ENCODE data around the gene COL27A1.
A peak's percentile ranks its signal among the peaks of the same experiment; 100 is the strongest.

The COL27A1 gene

GRCh38 chr9:114274217-114274616 lies 118.9 kb downstream of the COL27A1 start:
- no peak overlapping the region for H3K4me2 ChIP-seq (ENCODE audit: low read length)
- no peak overlapping the region for H2BK12ac ChIP-seq (ENCODE audit: low read length)
- no peak overlapping the region for H2BK120ac ChIP-seq (ENCODE audit: insufficient read depth, low read length, poor library complexity)
- H3K4me3 ChIP-seq (ENCODE audit: low read depth, low read length), result no peak overlapping the region
- no peaks in the 10 kb centered on the region for H3K27me3 ChIP-seq (ENCODE audit: insufficient read depth, low read length)
- no peaks in the 10 kb centered on the region for H3K79me2 ChIP-seq (ENCODE audit: control insufficient read depth, insufficient read depth, low read length, poor library complexity)
- peaks cover 21 to 30% of the 10 kb centered on the region in 2 experiments for H3K4me1 ChIP-seq (ENCODE audit: control insufficient read depth in 1 of 2, insufficient read depth in 2 of 2, low read length in 2 of 2)
- H3K36me3 ChIP-seq (ENCODE audit: control insufficient read depth in 1 of 2, insufficient read depth in 2 of 2, low read length in 2 of 2), result peaks cover 21 to 37% of the 10 kb centered on the region in 2 experiments
- H2AFZ ChIP-seq (ENCODE audit: insufficient read depth, low read length, poor library complexity), result no peak overlapping the region
- no peak for DNase-seq
- H4K12ac ChIP-seq (ENCODE audit: low read depth, low read length), result no peak overlapping the region
- H3K4ac ChIP-seq (ENCODE audit: low read depth, low read length), result no peak overlapping the region
- peaks cover 3% of the 10 kb centered on the region for H3K9me3 ChIP-seq (ENCODE audit: insufficient read depth, low read depth, low read length)
- WGBS (ENCODE audit: extremely low coverage, insufficient coverage, insufficient read length), result no CpG with 5 or more reads among the region's 5 CpGs
- no peak overlapping the region for H2AK5ac ChIP-seq (ENCODE audit: low read length)
- peaks cover 14% of the 10 kb centered on the region for H3K79me1 ChIP-seq (ENCODE audit: low read length)
- no peak overlapping the region for H2BK5ac ChIP-seq (ENCODE audit: low read depth, low read length, poor library complexity)
- H3K18ac ChIP-seq (ENCODE audit: low read length), result no peak overlapping the region
- no peak overlapping the region for H3K23ac ChIP-seq (ENCODE audit: low read length)
- no peak overlapping the region for H4K91ac ChIP-seq (ENCODE audit: low read depth, low read length)
- H3K9ac ChIP-seq (ENCODE audit: low read length), result no peak overlapping the region
- H3K14ac ChIP-seq (ENCODE audit: low read length), result no peak overlapping the region
- H4K8ac ChIP-seq (ENCODE audit: low read depth, low read length), result no peak overlapping the region
- H3K27ac ChIP-seq (ENCODE audit: low read depth, low read length), result no peak overlapping the region

DNA sequence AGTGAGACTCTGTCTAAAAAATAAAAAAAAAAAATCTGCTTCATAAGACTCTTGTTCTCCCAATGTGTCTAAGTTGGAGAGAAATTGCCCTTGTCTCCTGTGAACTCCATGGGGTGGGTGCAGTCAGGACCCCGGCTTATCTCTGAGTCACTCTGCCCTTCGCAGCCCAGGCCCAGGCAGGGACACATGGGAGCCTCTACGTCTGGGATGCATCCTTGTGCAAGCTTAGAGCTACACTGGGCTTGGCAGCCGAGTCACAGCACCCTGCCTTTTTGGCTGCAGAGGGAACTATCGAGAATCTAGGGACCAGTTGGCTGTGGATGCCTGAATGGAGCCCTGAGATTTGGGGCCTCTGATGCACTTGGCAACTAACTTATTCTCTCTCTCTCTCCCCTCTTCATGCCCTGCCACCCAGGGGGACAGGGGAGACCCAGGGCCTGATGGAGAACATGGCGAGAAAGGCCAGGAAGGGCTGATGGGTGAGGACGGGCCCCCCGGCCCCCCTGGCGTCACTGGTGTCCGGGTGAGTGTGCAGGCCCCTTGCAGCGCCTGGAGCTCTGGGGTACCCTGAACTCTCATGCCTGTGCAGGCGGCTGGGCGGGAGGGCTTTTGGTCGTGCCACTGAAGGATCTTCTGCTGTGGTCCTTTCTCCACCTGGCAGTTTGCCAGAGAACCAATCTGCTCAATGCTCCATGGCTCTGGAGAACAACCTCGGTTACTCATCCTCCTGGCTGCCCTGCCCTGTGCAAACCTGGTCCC lies 120.1 kb downstream of the COL27A1 start:
- peaks cover 13 to 27% of the 10 kb centered on the region in 2 experiments for H3K36me3 ChIP-seq (ENCODE audit: control insufficient read depth in 1 of 2, insufficient read depth in 2 of 2, low read length in 2 of 2)
- H3K9me3 ChIP-seq (ENCODE audit: insufficient read depth, low read depth, low read length), result peaks cover 3% of the 10 kb centered on the region
- peaks cover 14% of the 10 kb centered on the region for H3K79me1 ChIP-seq (ENCODE audit: low read length)
- peak overlapping the region; percentile 34 for H2BK120ac ChIP-seq (ENCODE audit: insufficient read depth, low read length, poor library complexity)
- H3K9ac ChIP-seq (ENCODE audit: low read length), result no peak overlapping the region
- H4K12ac ChIP-seq (ENCODE audit: low read depth, low read length), result no peak overlapping the region
- H3K27me3 ChIP-seq (ENCODE audit: insufficient read depth, low read length), result no peaks in the 10 kb centered on the region
- H3K4me3 ChIP-seq (ENCODE audit: low read depth, low read length), result no peak overlapping the region
- H3K14ac ChIP-seq (ENCODE audit: low read length), result peak overlapping the region; percentile 10
- H2AFZ ChIP-seq (ENCODE audit: insufficient read depth, low read length, poor library complexity), result no peak overlapping the region
- peak overlapping the region; percentile 91 for H4K91ac ChIP-seq (ENCODE audit: low read depth, low read length)
- H3K23ac ChIP-seq (ENCODE audit: low read length), result no peak overlapping the region
- no peaks in the 10 kb centered on the region for H3K79me2 ChIP-seq (ENCODE audit: control insufficient read depth, insufficient read depth, low read length, poor library complexity)
- no peak overlapping the region for H2AK5ac ChIP-seq (ENCODE audit: low read length)
- peak overlapping the region; percentile 12 for H4K8ac ChIP-seq (ENCODE audit: low read depth, low read length)
- H3K27ac ChIP-seq (ENCODE audit: low read depth, low read length), result no peak overlapping the region
- H2BK12ac ChIP-seq (ENCODE audit: low read length), result peak overlapping the region; percentile 15
- H3K4me2 ChIP-seq (ENCODE audit: low read length), result no peak overlapping the region
- no CpG with 5 or more reads among the region's 15 CpGs for WGBS (ENCODE audit: extremely low coverage, insufficient coverage, insufficient read length)
- H3K18ac ChIP-seq (ENCODE audit: low read length), result no peak overlapping the region
- peaks cover 21 to 30% of the 10 kb centered on the region in 2 experiments for H3K4me1 ChIP-seq (ENCODE audit: control insufficient read depth in 1 of 2, insufficient read depth in 2 of 2, low read length in 2 of 2)
- H3K4ac ChIP-seq (ENCODE audit: low read depth, low read length), result no peak overlapping the region
- DNase-seq, result no peak
- H2BK5ac ChIP-seq (ENCODE audit: low read depth, low read length, poor library complexity), result no peak overlapping the region

DNA sequence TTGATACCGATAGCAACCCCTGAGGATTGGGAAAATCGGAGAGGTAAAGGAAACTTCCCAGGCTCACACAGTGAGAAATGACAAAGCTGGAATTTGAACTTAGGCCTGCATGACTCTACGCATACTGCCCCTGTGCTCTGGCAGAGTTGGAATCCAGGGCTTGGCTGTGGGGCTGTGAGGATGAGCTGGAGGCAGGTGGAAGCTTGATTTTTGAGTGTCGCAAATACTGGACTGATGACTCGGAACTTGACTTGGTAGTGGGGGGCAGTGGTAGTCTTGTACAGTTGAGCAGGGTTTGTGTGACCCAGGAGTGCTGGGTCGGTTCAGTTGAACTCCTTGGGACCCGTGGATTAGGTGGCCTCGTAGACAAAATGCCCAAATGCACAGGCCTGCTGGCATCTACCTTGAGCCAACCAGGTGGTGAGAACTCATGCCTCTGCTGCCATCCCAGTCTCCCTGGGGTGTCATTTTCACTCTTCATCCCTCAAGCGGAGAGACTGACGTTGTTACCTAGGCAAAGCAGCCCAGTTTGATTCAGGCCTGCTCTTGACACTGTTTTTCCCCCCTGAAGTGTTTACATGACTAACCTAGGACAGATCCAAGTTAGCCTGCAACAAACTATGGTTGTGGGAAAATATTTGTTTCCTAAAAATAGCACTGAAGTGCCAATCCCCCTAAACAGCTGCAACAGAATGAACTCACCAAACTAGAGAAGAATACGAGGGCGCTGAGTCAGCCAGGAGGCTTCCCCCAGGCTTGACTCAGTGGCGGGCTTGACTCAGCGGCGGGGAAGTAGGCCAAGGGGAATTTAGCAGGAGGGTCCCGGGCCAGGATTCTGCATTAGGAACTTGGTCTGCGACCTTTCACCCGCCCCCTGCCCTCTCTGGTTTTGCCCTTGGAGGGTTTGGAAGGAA lies 121.8 kb downstream of the COL27A1 start:
- Histone ChIP-seq H3K4ac (ENCODE audit: low read depth, low read length) (peak overlapping the region; percentile 21), H3K4me3 (ENCODE audit: low read depth, low read length) (no peak overlapping the region), H3K27me3 (ENCODE audit: insufficient read depth, low read length) (no peaks in the 10 kb centered on the region), H2AFZ (ENCODE audit: insufficient read depth, low read length, poor library complexity) (peak overlapping the region; percentile 23), H3K79me2 (ENCODE audit: control insufficient read depth, insufficient read depth, low read length, poor library complexity) (no peaks in the 10 kb centered on the region), H3K79me1 (ENCODE audit: low read length) (peaks cover 14% of the 10 kb centered on the region), H3K18ac (ENCODE audit: low read length) (peak overlapping the region; percentile 79), H3K36me3 (ENCODE audit: control insufficient read depth in 1 of 2, insufficient read depth in 2 of 2, low read length in 2 of 2) (peaks cover 13 to 25% of the 10 kb centered on the region in 2 experiments), H4K12ac (ENCODE audit: low read depth, low read length) (no peak overlapping the region), H3K27ac (ENCODE audit: low read depth, low read length) (peak overlapping the region; percentile 67), H4K8ac (ENCODE audit: low read depth, low read length) (peak overlapping the region; percentile 54), H3K23ac (ENCODE audit: low read length) (no peak overlapping the region), H2BK120ac (ENCODE audit: insufficient read depth, low read length, poor library complexity) (peak overlapping the region; percentile 77), H3K14ac (ENCODE audit: low read length) (peak overlapping the region; percentile 36), H3K4me1 (ENCODE audit: control insufficient read depth in 1 of 2, insufficient read depth in 2 of 2, low read length in 2 of 2) (peaks cover 21 to 31% of the 10 kb centered on the region in 2 experiments), H4K91ac (ENCODE audit: low read depth, low read length) (peak overlapping the region; percentile 91), H2BK12ac (ENCODE audit: low read length) (peak overlapping the region; percentile 51), H3K9ac (ENCODE audit: low read length) (no peak overlapping the region), H2AK5ac (ENCODE audit: low read length) (peak overlapping the region; percentile 84), H3K4me2 (ENCODE audit: low read length) (peak overlapping the region; percentile 22), H2BK5ac (ENCODE audit: low read depth, low read length, poor library complexity) (peak overlapping the region; percentile 77), H3K9me3 (ENCODE audit: insufficient read depth, low read depth, low read length) (peaks cover 3% of the 10 kb centered on the region)
- DNase-seq, result peak; percentile 93 to 97
- WGBS (ENCODE audit: extremely low coverage, insufficient coverage, insufficient read length), result no CpG with 5 or more reads among the region's 18 CpGs

DNA sequence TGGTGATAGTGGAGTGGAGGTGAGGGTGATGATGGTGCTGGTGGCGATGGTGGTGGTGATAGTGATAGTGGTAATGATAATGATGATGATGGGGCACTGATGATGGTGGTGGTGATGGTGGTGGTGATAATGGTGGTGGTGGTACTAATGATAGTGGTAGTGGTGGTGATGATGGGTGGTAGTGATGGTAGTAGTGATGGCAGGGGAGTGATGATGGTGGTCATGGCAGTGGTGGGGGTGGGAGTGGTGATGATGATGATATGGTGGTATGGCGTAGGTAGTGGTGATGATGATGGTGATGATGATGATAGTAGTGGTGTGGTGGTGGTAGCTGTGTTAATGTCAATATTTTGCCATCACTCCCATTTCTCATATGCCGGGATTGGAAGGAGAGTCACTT lies 123.0 kb downstream of the COL27A1 start:
- peaks cover 25 to 37% of the 10 kb centered on the region in 2 experiments for H3K4me1 ChIP-seq (ENCODE audit: control insufficient read depth in 1 of 2, insufficient read depth in 2 of 2, low read length in 2 of 2)
- no peak overlapping the region for H4K8ac ChIP-seq (ENCODE audit: low read depth, low read length)
- H3K4ac ChIP-seq (ENCODE audit: low read depth, low read length), result no peak overlapping the region
- H3K79me2 ChIP-seq (ENCODE audit: control insufficient read depth, insufficient read depth, low read length, poor library complexity), result no peaks in the 10 kb centered on the region
- no peak for DNase-seq
- no peak overlapping the region for H3K27ac ChIP-seq (ENCODE audit: low read depth, low read length)
- H4K12ac ChIP-seq (ENCODE audit: low read depth, low read length), result no peak overlapping the region
- H3K9me3 ChIP-seq (ENCODE audit: insufficient read depth, low read depth, low read length), result peaks cover 3% of the 10 kb centered on the region
- H3K27me3 ChIP-seq (ENCODE audit: insufficient read depth, low read length), result no peaks in the 10 kb centered on the region
- no peak overlapping the region for H2BK5ac ChIP-seq (ENCODE audit: low read depth, low read length, poor library complexity)
- H4K91ac ChIP-seq (ENCODE audit: low read depth, low read length), result peak overlapping the region; percentile 9
- no CpG with 5 or more reads among the region's 3 CpGs for WGBS (ENCODE audit: extremely low coverage, insufficient coverage, insufficient read length)
- H3K36me3 ChIP-seq (ENCODE audit: control insufficient read depth in 1 of 2, insufficient read depth in 2 of 2, low read length in 2 of 2), result peaks cover 19 to 30% of the 10 kb centered on the region in 2 experiments
- H2BK120ac ChIP-seq (ENCODE audit: insufficient read depth, low read length, poor library complexity), result no peak overlapping the region
- H3K9ac ChIP-seq (ENCODE audit: low read length), result no peak overlapping the region
- H3K4me2 ChIP-seq (ENCODE audit: low read length), result no peak overlapping the region
- no peak overlapping the region for H3K18ac ChIP-seq (ENCODE audit: low read length)
- H2AK5ac ChIP-seq (ENCODE audit: low read length), result no peak overlapping the region
- H2AFZ ChIP-seq (ENCODE audit: insufficient read depth, low read length, poor library complexity), result no peak overlapping the region
- H3K14ac ChIP-seq (ENCODE audit: low read length), result no peak overlapping the region
- no peak overlapping the region for H3K4me3 ChIP-seq (ENCODE audit: low read depth, low read length)
- peaks cover 14% of the 10 kb centered on the region for H3K79me1 ChIP-seq (ENCODE audit: low read length)
- H2BK12ac ChIP-seq (ENCODE audit: low read length), result peak overlapping the region; percentile 17
- no peak overlapping the region for H3K23ac ChIP-seq (ENCODE audit: low read length)

Data from trophoblast cell (in vitro differentiated cells and primary cell).